Osteoblast (primary cell): ENCODE measurements around the gene IL3RA. TPM values are rescaled to one million over a fixed set of nuclear protein-coding genes. Genes with fewer than 3 reads are reported as not detected.
A peak's percentile ranks its signal among the peaks of the same experiment; 100 is the strongest.

ENCODE experiments used
- DNase-seq: peaks from one replicate; pipeline ENCODE4 v3.0.0; 2011; ENCODE audit warnings: low spot score, mixed read lengths; ENCODE audit not compliant: insufficient read length; ENCODE audit errors: missing footprints
- H2AFZ ChIP-seq: 2 replicates; pipeline ENCODE4 v1.6.0; 2011; ENCODE audit warnings: mild to moderate bottlenecking, low read length
- H3K27ac ChIP-seq: 2 replicates; pipeline ENCODE4 v1.5.1; 2011; ENCODE audit warnings: mild to moderate bottlenecking, low read depth, low read length, moderate library complexity
- H3K27me3 ChIP-seq: 2 replicates; pipeline ENCODE4 v1.6.0; 2012; ENCODE audit warnings: mild to moderate bottlenecking, control low read depth, inconsistent platforms, low read length, moderate library complexity; ENCODE audit not compliant: insufficient read depth
- H3K36me3 ChIP-seq: 2 replicates; pipeline ENCODE4 v1.5.1; 2011; ENCODE audit warnings: mild to moderate bottlenecking, low read length, control low read depth, moderate library complexity; ENCODE audit not compliant: insufficient read depth
- H3K4me1 ChIP-seq: 2 replicates; pipeline ENCODE4 v1.5.1; 2011; ENCODE audit warnings: mild to moderate bottlenecking, low read length, control low read depth, moderate library complexity; ENCODE audit not compliant: insufficient read depth
- H3K4me2 ChIP-seq: 2 replicates; pipeline ENCODE4 v1.6.0; 2011; ENCODE audit warnings: mild to moderate bottlenecking, low read length; ENCODE audit not compliant: insufficient read depth
- H3K4me3 ChIP-seq: fragments of 200-600 bp; sonication (generic); 3 replicates; pipeline ENCODE4 v1.5.1; 2012; ENCODE audit warnings: mild to moderate bottlenecking, low read length, inconsistent platforms; ENCODE audit not compliant: insufficient read depth
- H3K79me2 ChIP-seq: 2 replicates; pipeline ENCODE4 v1.6.0; 2012; ENCODE audit warnings: mild to moderate bottlenecking, low read length, control low read depth, inconsistent platforms; ENCODE audit not compliant: insufficient read depth
- H3K9me3 ChIP-seq: 2 replicates; pipeline ENCODE4 v1.5.1; 2011; ENCODE audit warnings: low read depth, low read length, control low read depth
- H4K20me1 ChIP-seq: 2 replicates; pipeline ENCODE4 v1.6.0; 2012; ENCODE audit warnings: mild to moderate bottlenecking, low read length, control low read depth; ENCODE audit not compliant: insufficient read depth
- total RNA-seq: library from RNA; depleted of rRNA; stranded (reverse); fragments of >200 nt; gene quantifications from 2 replicates; pipeline ENCODE4 v1.2.3, GENCODE V29; 2012
- TF ChIP-seq, protein P1 (sequence below): IDR thresholded peaks from 2 replicates; pipeline ENCODE4 v1.5.1; 2011; ENCODE audit warnings: mild to moderate bottlenecking, low read depth, low read length, moderate library complexity; ENCODE audit errors: extremely low read depth

Gene IL3RA
- total RNA-seq, 1 donor = 0.72 TPM

DNA sequence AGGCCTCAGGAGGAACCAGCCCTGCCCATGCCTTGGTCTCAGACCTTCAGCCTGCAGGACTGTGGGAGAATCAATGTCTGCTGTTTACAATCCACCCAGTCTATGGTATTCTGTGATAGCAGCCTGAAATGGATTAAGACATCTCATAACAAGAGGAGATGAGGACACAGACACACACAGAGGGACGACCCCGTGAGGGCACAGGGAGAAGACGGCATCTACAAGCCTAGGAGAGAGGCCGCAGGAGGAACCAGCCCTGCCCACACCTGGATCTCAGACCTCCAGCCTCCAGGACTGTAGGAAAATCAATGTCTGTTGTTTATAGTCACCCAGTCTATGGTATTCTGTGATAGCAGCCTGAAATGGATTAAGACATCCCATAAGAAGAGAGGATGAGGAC, 52.1 kb downstream of the IL3RA start:
- Histone ChIP-seq H2AFZ (no peak overlapping the region), H3K9me3 (no peaks in the 10 kb centered on the region), H4K20me1 (peaks cover 69% of the 10 kb centered on the region), H3K27me3 (no peaks in the 10 kb centered on the region), H3K27ac (no peak overlapping the region), H3K4me3 (no peak overlapping the region), H3K36me3 (peaks cover 66% of the 10 kb centered on the region), H3K4me2 (no peak overlapping the region), H3K4me1 (peaks cover 18% of the 10 kb centered on the region), H3K79me2 (peaks cover 58% of the 10 kb centered on the region)
- TF ChIP-seq, protein P1, sequence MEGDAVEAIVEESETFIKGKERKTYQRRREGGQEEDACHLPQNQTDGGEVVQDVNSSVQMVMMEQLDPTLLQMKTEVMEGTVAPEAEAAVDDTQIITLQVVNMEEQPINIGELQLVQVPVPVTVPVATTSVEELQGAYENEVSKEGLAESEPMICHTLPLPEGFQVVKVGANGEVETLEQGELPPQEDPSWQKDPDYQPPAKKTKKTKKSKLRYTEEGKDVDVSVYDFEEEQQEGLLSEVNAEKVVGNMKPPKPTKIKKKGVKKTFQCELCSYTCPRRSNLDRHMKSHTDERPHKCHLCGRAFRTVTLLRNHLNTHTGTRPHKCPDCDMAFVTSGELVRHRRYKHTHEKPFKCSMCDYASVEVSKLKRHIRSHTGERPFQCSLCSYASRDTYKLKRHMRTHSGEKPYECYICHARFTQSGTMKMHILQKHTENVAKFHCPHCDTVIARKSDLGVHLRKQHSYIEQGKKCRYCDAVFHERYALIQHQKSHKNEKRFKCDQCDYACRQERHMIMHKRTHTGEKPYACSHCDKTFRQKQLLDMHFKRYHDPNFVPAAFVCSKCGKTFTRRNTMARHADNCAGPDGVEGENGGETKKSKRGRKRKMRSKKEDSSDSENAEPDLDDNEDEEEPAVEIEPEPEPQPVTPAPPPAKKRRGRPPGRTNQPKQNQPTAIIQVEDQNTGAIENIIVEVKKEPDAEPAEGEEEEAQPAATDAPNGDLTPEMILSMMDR = no peak
- no peak for DNase-seq

DNA sequence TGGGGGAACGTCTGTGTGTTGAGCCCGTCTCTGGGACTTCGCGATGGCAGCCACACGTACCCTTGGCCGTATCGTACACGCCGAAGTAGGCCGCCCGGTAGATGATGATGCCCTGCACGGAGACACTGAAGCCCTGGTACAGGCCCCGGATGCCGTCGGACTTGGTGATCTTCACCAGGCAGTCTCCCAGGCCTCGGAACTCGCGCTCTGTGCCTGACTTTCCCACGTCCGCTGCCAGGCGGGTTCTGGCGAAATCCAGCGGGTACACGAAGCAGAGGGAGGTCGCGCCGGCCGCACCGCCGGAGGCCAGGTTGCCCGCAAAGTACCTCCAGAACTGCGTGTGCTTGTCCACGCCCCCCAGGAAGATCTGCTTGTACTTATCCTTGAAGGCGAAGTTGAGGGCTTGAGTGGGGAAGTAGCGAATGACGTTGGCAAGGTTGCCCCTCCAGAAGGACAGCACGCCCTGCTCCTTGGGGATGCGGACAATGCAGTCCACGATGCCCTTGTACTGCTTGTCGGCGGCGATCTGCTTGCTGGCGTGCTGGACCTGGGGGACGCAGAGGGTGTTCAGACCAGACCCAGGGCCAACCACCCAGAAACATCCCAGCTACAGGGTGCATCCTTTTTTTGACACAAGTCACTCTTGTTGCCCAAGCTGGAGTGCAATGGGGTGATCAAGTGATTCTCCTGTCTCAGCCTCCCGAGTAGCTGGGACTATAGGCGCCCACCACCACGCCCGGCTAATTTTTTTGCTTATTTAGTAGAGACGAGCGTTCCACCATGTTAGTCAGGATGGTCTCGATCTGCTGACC, 52.8 kb downstream of the IL3RA start:
- H3K79me2 ChIP-seq = peaks cover 62% of the 10 kb centered on the region
- peaks cover 68% of the 10 kb centered on the region for H4K20me1 ChIP-seq
- H3K36me3 ChIP-seq = peaks cover 66% of the 10 kb centered on the region

DNA sequence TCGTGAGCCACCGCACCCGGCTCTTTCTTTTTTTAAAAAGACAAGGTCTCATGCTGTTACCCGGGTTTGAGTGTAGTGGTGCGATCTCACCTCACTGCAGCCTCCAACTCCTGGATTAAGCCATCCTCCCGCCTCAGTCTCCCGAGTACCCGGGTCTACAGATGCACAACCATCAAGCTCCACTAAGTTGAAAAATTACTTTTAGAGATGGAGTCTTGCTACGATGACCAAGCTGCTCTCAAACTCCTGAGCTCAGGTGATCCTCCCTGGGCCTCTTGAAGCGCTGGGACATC, 53.4 kb downstream of the IL3RA start:
- DNase-seq = no peak
- Histone ChIP-seq H3K27ac (no peak overlapping the region), H3K4me2 (no peak overlapping the region), H2AFZ (no peak overlapping the region), H3K27me3 (no peaks in the 10 kb centered on the region), H3K36me3 (peaks cover 61% of the 10 kb centered on the region), H3K4me1 (peaks cover 30% of the 10 kb centered on the region), H3K9me3 (no peaks in the 10 kb centered on the region), H4K20me1 (peaks cover 67% of the 10 kb centered on the region), H3K79me2 (peaks cover 63% of the 10 kb centered on the region), H3K4me3 (no peak overlapping the region)
- TF ChIP-seq, protein P1 = no peak

More for the DNA sequence above, 52.8 kb downstream of the IL3RA start:
- Histone ChIP-seq H3K4me1 (peaks cover 25% of the 10 kb centered on the region), H3K27ac (no peak overlapping the region), H3K27me3 (no peaks in the 10 kb centered on the region), H3K9me3 (no peaks in the 10 kb centered on the region), H3K4me2 (no peak overlapping the region), H3K4me3 (no peak overlapping the region), H2AFZ (no peak overlapping the region)
- peak; percentile 75 for DNase-seq
- TF ChIP-seq, protein P1 = no peak

DNA sequence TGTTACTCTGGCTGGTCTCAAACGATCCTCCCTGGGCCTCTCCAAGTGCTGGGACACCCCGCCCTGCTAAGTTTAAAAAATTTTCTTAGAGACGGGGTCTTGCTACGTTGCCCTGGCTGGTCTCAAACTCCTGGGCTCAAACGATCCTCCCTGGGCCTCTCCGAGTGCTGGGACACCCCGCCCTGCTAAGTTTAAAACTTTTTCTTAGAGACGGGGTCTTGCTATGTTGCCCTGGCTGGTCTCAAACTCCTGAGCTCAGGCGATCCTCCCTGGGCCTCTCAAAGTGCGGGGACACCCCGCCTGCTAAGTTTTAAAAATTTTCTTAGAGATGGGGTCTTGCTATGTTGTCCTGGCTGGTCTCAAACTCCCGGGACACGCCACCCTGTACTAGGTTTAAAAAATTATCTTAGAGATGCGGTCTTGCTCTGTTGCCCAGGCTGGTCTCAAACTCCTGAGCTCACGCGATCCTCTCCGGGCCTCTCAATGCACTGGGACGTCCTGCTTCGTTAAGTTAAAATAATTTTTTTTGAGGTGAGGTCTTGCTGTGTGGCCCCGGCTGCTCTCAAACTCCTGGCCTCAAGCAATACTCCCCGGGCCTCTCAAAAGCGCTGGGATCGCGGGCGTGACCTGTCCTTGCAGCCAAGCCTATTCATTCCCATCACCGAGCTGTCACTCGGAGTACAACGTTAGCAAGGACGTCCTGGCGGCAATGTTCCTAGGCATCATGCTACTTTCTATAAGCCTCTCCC, 54.2 kb downstream of the IL3RA start:
- no peak for DNase-seq
- H3K79me2 ChIP-seq = peaks cover 68% of the 10 kb centered on the region
- peaks cover 69% of the 10 kb centered on the region for H4K20me1 ChIP-seq
- H3K27ac ChIP-seq = peak overlapping the region; percentile 95
- TF ChIP-seq, protein P1 = no peak
- peak overlapping the region; percentile 100 for H3K4me2 ChIP-seq
- H3K36me3 ChIP-seq = peaks cover 53% of the 10 kb centered on the region
- H3K9me3 ChIP-seq = no peaks in the 10 kb centered on the region
- peak overlapping the region; percentile 100 for H3K4me3 ChIP-seq
- no peaks in the 10 kb centered on the region for H3K27me3 ChIP-seq
- H2AFZ ChIP-seq = no peak overlapping the region
- H3K4me1 ChIP-seq = peaks cover 35% of the 10 kb centered on the region
